Fibroblast of skin of right quadriceps (primary cell): ENCODE results near the gene ZNF77.
"Not testable (repeated sequence)": the region's sequence is repeated elsewhere in the genome, so short reads cannot be mapped to it uniquely, and the experiment has no call there.

Experiments
- DNase-seq: peaks from one replicate; pipeline ENCODE4 v3.0.0-alpha.2; 2013

Gene ZNF77

DNA sequence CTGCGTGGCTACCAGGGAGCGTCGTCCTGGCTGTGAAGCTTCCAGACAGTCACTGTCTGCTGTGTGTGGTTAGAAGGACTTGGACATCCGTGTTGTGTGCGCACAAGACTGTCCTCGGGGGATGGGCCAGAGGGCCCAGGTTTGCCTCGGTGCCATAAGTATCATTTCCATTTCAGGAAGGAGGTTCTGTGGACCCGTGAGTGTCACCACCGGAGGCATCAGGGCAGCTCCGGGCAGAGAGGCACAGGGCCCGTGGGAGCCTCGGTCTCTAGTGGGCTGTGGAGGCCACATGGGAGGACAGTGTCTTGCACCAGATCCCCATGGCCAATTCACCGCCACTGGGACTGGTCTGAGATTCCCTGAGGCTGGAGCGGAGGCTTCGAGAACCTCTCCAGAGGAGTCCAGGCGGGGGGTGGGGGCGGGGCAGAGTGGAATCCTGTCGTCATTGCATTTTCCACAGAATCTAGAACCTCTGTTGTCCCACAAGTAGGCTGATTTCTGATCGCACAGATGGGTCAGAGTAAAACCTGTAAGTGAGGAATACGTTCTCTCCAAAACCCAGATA, 38.1 kb downstream of the ZNF77 start:
- DNase-seq: no peak

GRCh38 chr19:2905918-2906519, 38.8 kb downstream of the ZNF77 start:
- DNase-seq: no peak

GRCh38 chr19:2903326-2903725, 41.4 kb downstream of the ZNF77 start:
- DNase-seq: not testable (repeated sequence)

DNA sequence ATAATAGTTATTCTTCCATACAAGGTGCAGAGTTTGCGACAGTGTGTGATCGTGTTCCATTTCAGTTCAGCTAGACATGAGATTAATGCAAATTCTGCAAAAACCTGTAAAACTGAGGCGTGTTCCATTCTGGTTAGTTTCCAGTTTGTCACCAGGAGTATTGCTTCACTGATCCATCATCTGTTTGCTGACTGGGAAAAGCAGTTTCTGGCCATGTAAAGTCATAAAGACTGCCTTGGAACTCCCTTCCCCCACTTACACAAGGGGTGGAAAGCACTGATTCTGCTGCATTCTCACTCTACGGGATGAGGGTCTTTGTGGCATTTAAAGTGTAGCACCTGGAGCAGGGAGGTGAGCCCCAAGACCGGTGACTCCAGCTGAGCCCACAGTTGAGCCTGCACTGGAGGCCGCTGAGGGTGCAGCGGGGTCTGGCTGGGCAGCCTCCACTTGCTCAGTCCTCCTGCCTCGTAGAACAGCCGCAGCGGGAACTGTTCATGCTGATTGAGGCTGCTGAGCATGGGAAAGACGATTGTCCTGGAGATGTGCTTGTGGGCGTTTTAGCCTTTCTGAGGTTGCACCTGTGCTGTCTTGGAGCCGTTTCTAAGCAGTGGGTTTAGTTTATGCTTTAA, 42.1 kb downstream of the ZNF77 start:
- DNase-seq: no peak

DNA sequence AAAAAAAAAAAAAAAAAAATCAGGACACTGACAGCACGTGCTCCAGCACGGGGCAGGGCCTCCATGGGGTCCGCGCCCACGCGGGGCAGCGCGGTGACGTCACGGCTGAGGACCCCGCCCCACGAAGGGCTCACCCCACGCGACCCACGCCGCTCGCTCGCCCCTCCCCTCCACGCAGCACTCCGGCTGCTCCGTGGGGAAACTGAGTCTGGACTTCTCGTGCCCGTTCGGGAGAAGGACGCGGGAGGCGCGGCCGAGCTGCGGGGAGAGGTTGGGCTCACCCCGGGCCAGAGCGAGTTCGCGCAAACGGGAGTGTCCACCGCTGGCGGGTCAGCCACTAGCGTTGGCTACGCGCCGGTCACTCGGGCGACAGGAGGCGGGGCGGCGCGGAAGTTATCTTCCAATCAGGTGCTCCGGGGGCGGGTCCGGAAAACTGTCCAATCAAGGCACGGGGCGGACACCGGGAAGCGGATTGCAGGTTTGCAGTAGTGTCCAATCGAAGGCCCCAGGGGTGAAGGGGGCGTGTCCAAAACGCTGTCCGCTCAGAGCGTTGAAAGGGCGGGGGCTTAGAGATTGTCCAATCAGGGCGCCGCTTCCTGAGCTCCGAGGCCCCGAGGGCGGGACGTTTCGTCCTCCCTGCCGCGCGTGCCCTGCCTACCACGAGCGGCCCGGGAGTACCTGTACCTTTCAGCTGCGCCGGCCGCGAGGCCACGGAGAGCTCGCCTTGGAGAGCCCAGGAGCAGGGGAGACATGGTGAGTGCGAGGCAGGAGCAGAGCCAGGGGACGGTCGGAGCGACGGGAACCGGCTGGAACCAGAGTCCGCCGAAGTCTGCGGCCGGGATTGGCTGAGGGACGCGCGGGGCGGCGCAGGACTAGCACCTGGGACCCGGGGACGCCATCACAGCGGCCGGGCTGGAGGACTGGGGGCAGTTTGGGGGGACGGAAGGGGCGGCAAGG, 44.2 kb downstream of the ZNF77 start, which contains the start of gene ZNF57:
ZNF57 (plus strand) TSS at position 633 of the 957 bp plus-strand sequence; CDS start at position 751, 118 bp downstream.
- DNase-seq: peak; percentile 98

GRCh38 chr19:2896694-2897093, 48.1 kb downstream of the ZNF77 start:
- DNase-seq: no peak

DNA sequence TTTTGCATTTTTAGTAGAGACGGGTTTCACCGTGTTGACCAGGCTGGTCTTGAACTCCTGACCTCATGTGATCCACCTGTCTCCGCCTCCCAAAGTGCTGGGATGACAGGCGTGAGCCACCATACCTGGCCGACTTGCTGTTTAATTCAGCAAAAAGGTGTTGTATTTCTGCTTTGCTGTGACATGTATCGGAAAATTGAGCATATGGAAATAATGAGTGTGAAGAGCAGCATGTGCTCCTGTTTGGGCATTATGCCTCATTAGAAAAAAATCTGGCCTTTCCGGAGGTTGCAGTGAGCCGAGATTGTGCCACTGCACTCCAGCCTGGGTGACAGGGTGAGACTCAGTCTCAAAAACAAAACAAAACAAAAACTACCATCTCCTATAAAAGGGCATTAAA, 54.2 kb downstream of the ZNF77 start:
- DNase-seq: not testable (repeated sequence)

- no peak for DNase-seq
These were observed 56.0 kb downstream of the ZNF77 start for GRCh38 chr19:2888731-2889224.

DNA sequence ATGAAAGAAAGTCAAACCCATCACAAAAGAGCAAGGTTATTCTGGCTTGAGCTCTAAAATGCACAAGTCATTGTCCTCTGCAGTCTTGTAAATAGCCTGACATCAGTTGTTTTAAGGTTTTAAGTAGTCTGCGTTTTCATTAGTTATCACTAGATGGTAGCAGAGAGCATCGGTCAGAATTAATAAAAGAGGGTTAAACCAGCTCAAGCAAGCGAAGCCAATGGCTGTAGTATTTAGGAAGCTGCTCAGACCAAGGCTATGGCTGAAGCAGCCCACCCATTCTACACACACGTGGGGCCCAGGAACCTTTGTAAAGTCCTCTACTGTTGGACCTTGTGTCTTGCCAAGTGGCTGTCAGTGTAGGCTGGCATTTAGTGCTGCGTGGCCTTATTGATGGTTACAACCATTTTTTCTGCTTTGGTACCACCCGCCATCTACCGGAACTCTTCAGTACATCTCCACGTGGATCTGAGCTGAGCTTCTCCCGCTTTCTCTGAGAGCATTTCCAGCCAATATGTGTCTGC, 57.3 kb downstream of the ZNF77 start:
- DNase-seq: peak; percentile 36

DNA sequence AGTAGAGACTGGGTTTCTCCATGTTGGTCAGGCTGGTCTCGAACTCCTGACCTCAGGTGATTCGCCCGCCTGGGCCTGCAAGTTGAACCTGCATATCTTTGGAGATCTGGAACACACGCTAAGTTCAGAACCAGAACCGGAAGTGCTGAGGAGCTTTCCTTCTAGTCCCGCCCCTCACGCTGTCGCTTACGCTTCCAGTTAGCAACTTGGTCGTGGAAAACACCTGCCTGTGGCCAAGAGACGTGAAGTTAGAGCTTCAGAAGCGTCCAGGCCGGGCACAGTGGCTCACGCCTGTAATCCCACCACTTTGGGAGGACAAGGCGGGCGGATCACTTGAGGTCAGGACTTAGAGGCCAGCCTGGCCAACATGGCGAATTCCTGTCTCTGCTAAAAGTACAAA, 59.0 kb downstream of the ZNF77 start:
- DNase-seq: no peak

- DNase-seq: no peak
These were observed 60.9 kb downstream of the ZNF77 start for GRCh38 chr19:2883686-2884439.
